Adipocyte (in vitro differentiated cells): ENCODE data around the gene SCNN1B.

ENCODE experiments used
- DNase-seq: peaks from one replicate; pipeline ENCODE4 v3.0.0-alpha.2; 2015; ENCODE audit warnings: low read depth
- H3K27me3 ChIP-seq: replicated peaks from 2 replicates; pipeline ENCODE4 v1.7.0; 2013; ENCODE audit warnings: mild to moderate bottlenecking, low read length, moderate library complexity; ENCODE audit not compliant: control insufficient read depth, insufficient read depth
- H3K36me3 ChIP-seq: 2 replicates; pipeline ENCODE4 v1.7.0; 2013; ENCODE audit warnings: low read length, mild to moderate bottlenecking, moderate library complexity; ENCODE audit not compliant: control insufficient read depth, insufficient read depth, severe bottlenecking
- H3K4me1 ChIP-seq: 2 replicates; pipeline ENCODE4 v1.7.0; 2013; ENCODE audit warnings: mild to moderate bottlenecking, low read length, moderate library complexity; ENCODE audit not compliant: control insufficient read depth, insufficient read depth
- H3K4me3 ChIP-seq: 2 replicates; pipeline ENCODE4 v1.7.0; 2013; ENCODE audit warnings: mild to moderate bottlenecking, low read length, moderate library complexity
- H3K9ac ChIP-seq: 2 replicates; pipeline ENCODE4 v1.7.0; 2013; ENCODE audit warnings: mild to moderate bottlenecking, low read length, moderate library complexity
- H3K9me3 ChIP-seq: 2 replicates; pipeline ENCODE4 v1.7.0; 2013; ENCODE audit warnings: mild to moderate bottlenecking, low read length, moderate library complexity; ENCODE audit not compliant: control insufficient read depth

Gene SCNN1B

GRCh38 chr16:23270654-23271053 lies 31.4 kb upstream of the SCNN1B start:
- no peak overlapping the region for H3K4me3 ChIP-seq
- no peaks in the 10 kb centered on the region for H3K36me3 ChIP-seq
- H3K9me3 ChIP-seq: no peaks in the 10 kb centered on the region
- DNase-seq: no peak
- no peak overlapping the region for H3K9ac ChIP-seq
- peaks cover 4% of the 10 kb centered on the region for H3K27me3 ChIP-seq
- no peaks in the 10 kb centered on the region for H3K4me1 ChIP-seq

GRCh38 chr16:23274968-23275367 lies 27.1 kb upstream of the SCNN1B start:
- Histone ChIP-seq H3K9ac (no peak overlapping the region), H3K36me3 (no peaks in the 10 kb centered on the region), H3K4me3 (no peak overlapping the region), H3K4me1 (no peaks in the 10 kb centered on the region), H3K9me3 (no peaks in the 10 kb centered on the region), H3K27me3 (peaks cover 12% of the 10 kb centered on the region)
- no peak for DNase-seq

GRCh38 chr16:23276821-23277220 lies 25.3 kb upstream of the SCNN1B start:
- no peak for DNase-seq
- Histone ChIP-seq H3K27me3 (peaks cover 12% of the 10 kb centered on the region), H3K4me3 (no peak overlapping the region), H3K9ac (no peak overlapping the region), H3K4me1 (no peaks in the 10 kb centered on the region), H3K9me3 (no peaks in the 10 kb centered on the region), H3K36me3 (no peaks in the 10 kb centered on the region)

GRCh38 chr16:23278031-23278430 lies 24.1 kb upstream of the SCNN1B start:
- Histone ChIP-seq H3K4me1 (no peaks in the 10 kb centered on the region), H3K36me3 (no peaks in the 10 kb centered on the region), H3K9me3 (no peaks in the 10 kb centered on the region), H3K9ac (no peak overlapping the region), H3K4me3 (no peak overlapping the region), H3K27me3 (peaks cover 12% of the 10 kb centered on the region)
- DNase-seq: no peak

- no peak overlapping the region for H3K4me3 ChIP-seq
- no peak overlapping the region for H3K9ac ChIP-seq
- H3K9me3 ChIP-seq: no peaks in the 10 kb centered on the region
- DNase-seq: no peak
- no peaks in the 10 kb centered on the region for H3K4me1 ChIP-seq
- H3K36me3 ChIP-seq: no peaks in the 10 kb centered on the region
- H3K27me3 ChIP-seq: peaks cover 12% of the 10 kb centered on the region
Measured at GRCh38 chr16:23279721-23280153, 22.4 kb upstream of the SCNN1B start.

- no peaks in the 10 kb centered on the region for H3K36me3 ChIP-seq
- peaks cover 12% of the 10 kb centered on the region for H3K27me3 ChIP-seq
- H3K9ac ChIP-seq: no peak overlapping the region
- H3K4me1 ChIP-seq: no peaks in the 10 kb centered on the region
- no peak for DNase-seq
- no peak overlapping the region for H3K4me3 ChIP-seq
- no peaks in the 10 kb centered on the region for H3K9me3 ChIP-seq
Measured at GRCh38 chr16:23280483-23280967, 21.6 kb upstream of the SCNN1B start.

- Histone ChIP-seq H3K4me1 (peaks cover 4% of the 10 kb centered on the region), H3K27me3 (peaks cover 6% of the 10 kb centered on the region)
- DNase-seq: no peak
Measured at GRCh38 chr16:23282568-23282967, 19.5 kb upstream of the SCNN1B start.

GRCh38 chr16:23283571-23283970 lies 18.5 kb upstream of the SCNN1B start:
- peaks cover 8% of the 10 kb centered on the region for H3K4me1 ChIP-seq
- peaks cover 6% of the 10 kb centered on the region for H3K27me3 ChIP-seq
- no peak overlapping the region for H3K4me3 ChIP-seq
- no peaks in the 10 kb centered on the region for H3K36me3 ChIP-seq
- H3K9ac ChIP-seq: no peak overlapping the region
- no peaks in the 10 kb centered on the region for H3K9me3 ChIP-seq
- DNase-seq: no peak

More at GRCh38 chr16:23282568-23282967, 19.5 kb upstream of the SCNN1B start:
- no peak overlapping the region for H3K4me3 ChIP-seq
- no peak overlapping the region for H3K9ac ChIP-seq
- no peaks in the 10 kb centered on the region for H3K36me3 ChIP-seq
- no peaks in the 10 kb centered on the region for H3K9me3 ChIP-seq

- Histone ChIP-seq H3K36me3 (no peaks in the 10 kb centered on the region), H3K4me3 (no peak overlapping the region), H3K9me3 (no peaks in the 10 kb centered on the region), H3K4me1 (peaks cover 8% of the 10 kb centered on the region), H3K27me3 (peaks cover 2% of the 10 kb centered on the region), H3K9ac (no peak overlapping the region)
- DNase-seq: no peak
Measured at GRCh38 chr16:23284584-23284983, 17.5 kb upstream of the SCNN1B start.

GRCh38 chr16:23286131-23286532 lies 16.0 kb upstream of the SCNN1B start:
- Histone ChIP-seq H3K9me3 (no peaks in the 10 kb centered on the region), H3K4me1 (peaks cover 8% of the 10 kb centered on the region), H3K27me3 (no peaks in the 10 kb centered on the region), H3K36me3 (no peaks in the 10 kb centered on the region), H3K9ac (no peak overlapping the region), H3K4me3 (no peak overlapping the region)
- DNase-seq: peak; percentile 15

- H3K4me1 ChIP-seq: peaks cover 8% of the 10 kb centered on the region
- no peaks in the 10 kb centered on the region for H3K36me3 ChIP-seq
- no peak overlapping the region for H3K9ac ChIP-seq
- no peaks in the 10 kb centered on the region for H3K27me3 ChIP-seq
- DNase-seq: no peak
- no peaks in the 10 kb centered on the region for H3K9me3 ChIP-seq
- H3K4me3 ChIP-seq: no peak overlapping the region
Measured at GRCh38 chr16:23288209-23288608, 13.9 kb upstream of the SCNN1B start.
